Cortex of kidney (tissue), 1 donor: ENCODE results near the gene VSX1.

Experiments
- DNase-seq: peaks from one replicate; lab custom pipeline; 2025; lab: John Stamatoyannopoulos, UW

Gene VSX1

GRCh38 chr20:25081730-25082497 lies at the start of gene VSX1:
Gene VSX1 (minus strand): TSS chr20:25082141. CDS start chr20:25082096, 45 bp downstream.
- no peak for DNase-seq

DNA sequence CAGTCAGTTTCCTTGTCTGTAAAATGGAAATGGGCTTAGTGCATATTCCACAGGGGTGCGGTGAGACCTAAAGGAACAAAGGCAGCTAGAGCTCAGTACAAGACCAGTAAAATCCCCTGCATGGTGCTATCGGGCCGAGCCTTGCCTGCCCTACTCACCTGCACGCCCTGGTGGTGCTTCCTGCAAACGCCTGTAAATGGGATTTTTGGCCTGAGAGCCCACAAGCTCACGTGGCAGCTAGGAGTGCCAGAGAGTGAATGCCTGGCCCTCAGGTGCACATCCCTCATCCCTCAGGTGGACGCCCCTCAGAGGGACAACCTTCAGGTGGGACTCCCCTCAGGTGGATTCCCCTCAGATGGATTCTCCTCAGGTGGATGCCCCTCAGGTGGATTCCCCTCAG lies 48.0 kb upstream of the VSX1 start:
- DNase-seq = no peak

GRCh38 chr20:25129428-25129827 lies 47.5 kb upstream of the VSX1 start:
- DNase-seq = no peak

DNA sequence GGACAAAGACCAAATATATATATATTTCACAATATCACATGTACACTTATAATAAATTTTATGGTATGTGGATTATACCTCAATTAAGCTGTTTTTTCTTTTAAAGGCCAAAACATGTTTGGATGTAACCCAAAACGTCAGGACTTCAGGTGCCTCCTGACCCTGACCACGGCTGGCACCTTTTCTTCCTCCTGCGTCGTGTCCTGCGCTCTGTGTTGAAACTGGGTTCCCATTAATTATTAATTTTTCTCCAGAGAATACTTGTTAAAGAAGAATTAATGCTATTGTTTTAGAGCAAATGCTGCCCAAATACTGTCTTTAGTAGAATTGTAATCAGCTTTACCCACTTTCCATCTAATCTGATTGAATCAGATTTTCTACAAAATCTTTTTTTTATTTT lies 46.7 kb upstream of the VSX1 start:
- no peak for DNase-seq

DNA sequence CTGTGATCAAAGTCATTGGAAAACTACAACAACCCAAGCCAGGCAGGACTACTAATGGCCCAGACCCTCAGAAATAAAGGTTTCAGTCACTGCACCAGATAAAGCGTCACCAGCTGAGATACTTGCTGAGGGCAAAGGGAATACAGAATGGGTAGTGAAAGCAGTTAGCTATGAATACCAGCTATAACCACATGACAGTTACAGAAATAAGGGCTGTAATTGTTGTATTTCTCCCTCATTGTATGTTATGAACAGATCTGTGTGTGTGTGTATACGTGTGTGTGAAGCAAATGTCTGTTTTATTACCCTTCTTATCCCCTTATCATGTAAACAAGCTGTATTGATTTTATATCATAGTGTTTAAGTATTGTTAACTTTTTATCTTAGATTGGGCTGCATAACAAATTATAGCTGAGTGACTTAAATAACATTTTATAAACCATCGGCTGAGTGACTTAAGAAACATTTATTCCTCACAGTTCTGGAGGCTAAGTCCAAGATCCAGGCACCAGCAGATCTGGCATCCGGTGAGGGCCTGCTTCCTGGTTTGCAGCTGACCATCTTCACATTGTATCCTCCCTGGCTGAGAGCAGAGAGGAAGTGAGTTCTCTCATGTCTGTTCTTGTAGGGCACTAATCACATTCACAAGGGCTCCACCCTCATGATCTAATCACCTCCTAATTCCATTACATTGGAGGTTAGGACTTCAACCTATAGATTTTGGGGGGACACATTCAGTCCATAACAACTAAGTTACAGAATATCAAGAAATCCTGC lies 46.0 kb upstream of the VSX1 start:
- DNase-seq = no peak

DNA sequence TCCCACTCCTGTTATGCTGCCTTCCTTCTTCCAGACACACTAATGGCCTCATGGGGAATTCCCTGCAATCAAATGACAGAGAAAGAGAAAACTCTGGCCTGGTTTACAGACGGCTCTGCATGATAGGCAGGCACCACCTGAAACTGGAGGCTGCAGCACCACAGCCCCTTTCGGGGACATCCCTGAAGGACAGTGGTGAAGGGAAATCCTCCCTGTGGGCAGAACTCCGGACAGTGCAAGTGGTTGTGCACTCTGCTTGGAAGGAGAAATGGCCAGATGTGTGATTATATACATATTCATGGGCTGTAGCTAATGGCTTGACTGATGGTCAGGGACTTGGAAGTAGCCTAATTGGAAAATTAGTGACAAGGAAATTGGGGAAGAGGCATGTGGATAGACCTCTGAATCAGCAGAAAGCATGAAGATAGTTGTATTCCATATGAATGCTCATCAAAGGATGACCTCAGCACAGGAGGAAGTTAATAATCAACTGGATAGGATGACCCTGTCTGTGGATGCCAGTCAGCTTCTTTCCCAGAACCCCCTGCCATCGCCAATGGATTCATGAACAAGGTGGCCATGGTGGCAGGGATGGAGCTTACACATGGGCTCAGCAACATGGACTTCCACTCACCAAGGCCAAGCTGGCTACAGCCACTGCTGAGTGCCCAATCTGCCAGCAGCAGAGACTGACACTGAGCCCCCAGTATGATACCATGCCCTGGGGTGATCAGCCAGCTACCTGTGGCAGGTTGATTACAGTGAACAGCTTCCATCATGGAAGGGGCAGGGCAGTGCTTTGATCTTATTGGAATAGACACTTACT lies 44.5 kb upstream of the VSX1 start:
- no peak for DNase-seq

GRCh38 chr20:25125636-25126035 lies 43.7 kb upstream of the VSX1 start:
- no peak for DNase-seq

DNA sequence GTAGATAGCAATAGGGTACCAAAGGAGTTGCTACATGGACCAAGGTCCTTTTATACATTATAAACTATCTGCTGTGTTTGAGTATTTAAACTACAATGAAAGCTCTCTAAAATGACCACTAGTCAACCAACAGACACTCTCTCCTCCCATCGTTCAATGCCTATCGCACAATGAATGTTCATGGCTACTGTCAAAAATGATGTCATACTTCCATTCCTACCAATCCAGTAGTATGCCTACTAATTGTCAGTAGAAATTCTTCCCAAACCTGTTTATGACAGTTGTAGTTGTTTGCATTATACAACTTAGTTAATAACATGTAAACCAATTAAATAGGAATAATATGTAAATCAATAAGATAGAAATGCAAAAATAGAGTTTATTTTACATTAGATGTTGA lies 39.0 kb upstream of the VSX1 start:
- DNase-seq = no peak

- DNase-seq = no peak
Measured at GRCh38 chr20:25120457-25120856, 38.5 kb upstream of the VSX1 start.

DNA sequence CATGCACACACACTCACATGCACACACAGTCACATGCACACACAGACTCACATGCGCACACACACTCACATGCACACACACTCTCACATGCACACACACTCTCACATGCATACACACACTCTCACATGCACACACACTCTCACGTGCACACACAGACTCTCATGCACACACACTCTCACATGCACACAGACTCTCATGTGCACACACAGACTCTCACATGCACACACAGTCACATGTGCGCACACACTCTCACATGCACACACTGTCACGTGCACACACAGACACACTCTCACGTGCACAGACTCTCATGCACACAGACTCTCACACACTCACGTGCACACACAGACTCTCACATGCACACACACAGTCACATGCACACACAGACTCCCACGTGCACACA lies 36.6 kb upstream of the VSX1 start:
- no peak for DNase-seq

GRCh38 chr20:25117990-25118389 lies 36.0 kb upstream of the VSX1 start:
- no peak for DNase-seq

GRCh38 chr20:25116739-25117458 lies 35.0 kb upstream of the VSX1 start:
- no peak for DNase-seq

DNA sequence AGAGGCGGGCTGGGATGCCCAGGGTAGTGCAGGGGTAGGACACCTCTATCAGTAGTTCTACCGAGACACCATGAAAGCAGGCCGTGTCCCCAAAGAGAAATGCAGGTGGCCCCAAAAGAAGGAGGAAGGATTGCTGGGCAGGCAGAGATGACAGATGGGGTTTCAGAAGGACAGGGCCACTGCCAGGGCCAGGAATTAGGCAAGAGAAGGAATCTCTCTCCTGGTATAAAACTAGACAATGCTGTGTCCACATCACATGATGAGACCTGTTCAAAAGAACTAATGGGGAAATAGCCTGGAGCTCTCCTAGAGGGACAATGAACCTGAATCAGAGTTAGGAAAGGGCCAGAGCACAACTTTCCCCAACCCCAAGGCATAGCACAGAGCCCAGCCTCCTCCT lies 21.6 kb upstream of the VSX1 start:
- DNase-seq = no peak

GRCh38 chr20:25100914-25101313 lies 19.0 kb upstream of the VSX1 start:
- DNase-seq = no peak

- no peak for DNase-seq
Measured at GRCh38 chr20:25099601-25100140, 17.7 kb upstream of the VSX1 start.

- DNase-seq = no peak
Measured at GRCh38 chr20:25097498-25097897, 15.6 kb upstream of the VSX1 start.

GRCh38 chr20:25090492-25091429 lies 8.8 kb upstream of the VSX1 start:
- DNase-seq = no peak

- no peak for DNase-seq
Measured at GRCh38 chr20:25089662-25090061, 7.7 kb upstream of the VSX1 start.

DNA sequence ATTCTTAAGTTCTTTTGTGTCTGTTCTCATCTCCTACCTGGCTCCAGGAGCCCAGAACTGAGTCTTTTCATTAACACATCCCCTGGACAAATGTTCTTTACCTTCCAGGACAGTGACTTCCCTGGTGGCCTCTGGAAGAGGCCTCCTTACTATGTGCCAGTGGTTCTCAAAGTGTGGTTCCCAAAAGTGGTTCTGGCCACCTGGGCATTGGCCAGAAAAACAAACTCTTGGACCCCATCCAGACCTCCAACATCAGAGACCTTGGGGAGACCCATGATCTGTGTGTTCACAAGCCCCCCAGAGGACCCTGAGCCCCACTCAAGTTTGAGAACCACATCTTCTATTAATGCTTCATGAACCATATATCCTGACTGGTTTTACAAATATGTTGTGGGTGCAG lies 7.2 kb upstream of the VSX1 start:
- DNase-seq = no peak

DNA sequence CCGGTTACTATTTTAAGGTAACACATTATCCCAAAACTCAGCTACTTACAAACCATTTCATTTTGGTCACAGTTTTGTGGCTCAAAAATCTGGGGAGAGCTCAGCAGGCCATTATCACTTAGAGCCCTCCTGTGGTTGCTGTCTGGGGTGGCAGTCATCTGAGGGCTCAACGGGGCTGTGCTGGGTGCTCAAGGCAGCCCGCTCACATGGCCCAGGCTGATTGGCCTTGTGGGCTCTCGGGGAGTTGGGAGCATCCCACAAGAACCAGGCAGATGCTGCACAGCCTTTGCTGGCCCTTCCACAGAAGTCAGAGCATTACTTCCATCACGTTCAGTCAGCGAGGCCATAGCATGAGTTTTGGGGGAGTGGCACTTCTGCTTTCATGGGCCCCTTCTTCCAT lies 6.3 kb upstream of the VSX1 start:
- no peak for DNase-seq
